Occipital lobe (tissue), 3 donors: ENCODE results near the gene NCSTN. TPM values are rescaled to one million over a fixed set of nuclear protein-coding genes. Genes with fewer than 3 reads are reported as not detected.

ENCODE experiments used
- DNase-seq: peaks from one replicate; lab custom pipeline; 2025; lab: John Stamatoyannopoulos, UW
- small RNA-seq: library from RNA; depleted of rRNA; stranded (forward); fragments of <200 nt; gene quantifications from one replicate; pipeline ENCODE3, GENCODE V24; 2014
- total RNA-seq: library from RNA; depleted of rRNA; stranded (reverse); fragments of >200 nt; gene quantifications from one replicate; pipeline ENCODE4 v1.2.3, GENCODE V29; 2014

NCSTN gene
- total RNA-seq, 1 donor from 2014 or later = 25.9 TPM

GRCh38 chr1:160404094-160404493, 60.9 kb downstream of the NCSTN start:
- DNase-seq = no peak

- DNase-seq = no peak
Observed at GRCh38 chr1:160405331-160405877, 62.2 kb downstream of the NCSTN start.

- no peak for DNase-seq
Observed at GRCh38 chr1:160406131-160406968, 63.2 kb downstream of the NCSTN start.

GRCh38 chr1:160407839-160408801, 64.9 kb downstream of the NCSTN start:
- DNase-seq = no peak

Small RNA genes within 50 kb of the gene (small RNA-seq; reads per million reads assigned to genes)
- gene RF00019 = not detected
- 0.15 reads per million for gene RNU4-42P

Other genes with a start within 250 kb of the NCSTN start
- gene IGSF8, start 244.8 kb upstream of the NCSTN start, total RNA-seq = 49.8 TPM
- gene ATP1A2, start 227.6 kb upstream of the NCSTN start, total RNA-seq = 47.1 TPM
- 0.31 TPM for gene ATP1A4, start 191.8 kb upstream of the NCSTN start, total RNA-seq
- gene CASQ1, start 152.8 kb upstream of the NCSTN start, total RNA-seq = 3.4 TPM
- 99.0 TPM for gene PEA15, start 138.0 kb upstream of the NCSTN start, total RNA-seq
- 64.6 TPM for gene DCAF8, start 80.8 kb upstream of the NCSTN start, total RNA-seq
- gene PEX19, start 58.2 kb upstream of the NCSTN start, total RNA-seq = 32.9 TPM
- gene COPA, start 133 bp upstream of the NCSTN start, total RNA-seq = 143 TPM
- 0.62 TPM for gene NHLH1, start 23.7 kb downstream of the NCSTN start, total RNA-seq
- 12.5 TPM for gene VANGL2, start 57.2 kb downstream of the NCSTN start, total RNA-seq
- gene SLAMF6, start 179.9 kb downstream of the NCSTN start, total RNA-seq = not detected
- gene CD84, start 236.1 kb downstream of the NCSTN start, total RNA-seq = 2.2 TPM